Stimulated activated CD8-positive, alpha-beta memory T cell treated with anti-CD3 and anti-CD28 coated beads, Interleukin-12 subunit alpha, Interleukin-12 subunit beta, amount 100 ng/mL, for 1 hour (primary cell): ENCODE results near the gene SPINT2.

ENCODE experiments used
- DNase-seq: peaks from one replicate; pipeline ENCODE4 v3.0.0-alpha.2; 2020; ENCODE audit warnings: low read depth

SPINT2 gene

GRCh38 chr19:38267761-38268483 is 3.5 kb downstream of the SPINT2 start:
- no peak for DNase-seq

GRCh38 chr19:38268539-38268938 is 4.2 kb downstream of the SPINT2 start:
- no peak for DNase-seq

- no peak for DNase-seq
Measured at GRCh38 chr19:38270587-38271167, 6.3 kb downstream of the SPINT2 start.

- DNase-seq: no peak
Measured at GRCh38 chr19:38273499-38273898, 9.1 kb downstream of the SPINT2 start.

- no peak for DNase-seq
Measured at GRCh38 chr19:38274739-38275138, 10.4 kb downstream of the SPINT2 start.

- no peak for DNase-seq
Measured at GRCh38 chr19:38276942-38277517, 12.7 kb downstream of the SPINT2 start.

- DNase-seq: no peak
Measured at GRCh38 chr19:38277549-38277948, 13.2 kb downstream of the SPINT2 start.

- DNase-seq: no peak
Measured at GRCh38 chr19:38277969-38278680, 13.8 kb downstream of the SPINT2 start.

- DNase-seq: no peak
Measured at GRCh38 chr19:38278751-38279150, 14.4 kb downstream of the SPINT2 start.

- DNase-seq: no peak
Measured at GRCh38 chr19:38280030-38280921, 15.9 kb downstream of the SPINT2 start.

- DNase-seq: no peak
Measured at GRCh38 chr19:38281811-38282566, 17.6 kb downstream of the SPINT2 start.

GRCh38 chr19:38283271-38283670 is 18.9 kb downstream of the SPINT2 start:
- no peak for DNase-seq

GRCh38 chr19:38284422-38284821 is 20.0 kb downstream of the SPINT2 start:
- DNase-seq: no peak

- DNase-seq: no peak
Measured at GRCh38 chr19:38285567-38285966, 21.2 kb downstream of the SPINT2 start.

- DNase-seq: no peak
Measured at GRCh38 chr19:38287604-38288003, 23.2 kb downstream of the SPINT2 start.

GRCh38 chr19:38288123-38288855 is 23.9 kb downstream of the SPINT2 start:
- DNase-seq: no peak

GRCh38 chr19:38289955-38290354 is 25.6 kb downstream of the SPINT2 start:
- no peak for DNase-seq

GRCh38 chr19:38290631-38291147 is 26.3 kb downstream of the SPINT2 start:
- DNase-seq: no peak

GRCh38 chr19:38291855-38292254 is 27.5 kb downstream of the SPINT2 start:
- no peak for DNase-seq

- no peak for DNase-seq
Measured at GRCh38 chr19:38293281-38293680, 28.9 kb downstream of the SPINT2 start.
